Measurements from ENCODE around the gene TRIO. TPM values are rescaled to one million over a fixed set of nuclear protein-coding genes. Genes with fewer than 3 reads are reported as not detected.

The TRIO gene
- total RNA-seq, 1 experiment from 2014 or later: 211 TPM

DNA sequence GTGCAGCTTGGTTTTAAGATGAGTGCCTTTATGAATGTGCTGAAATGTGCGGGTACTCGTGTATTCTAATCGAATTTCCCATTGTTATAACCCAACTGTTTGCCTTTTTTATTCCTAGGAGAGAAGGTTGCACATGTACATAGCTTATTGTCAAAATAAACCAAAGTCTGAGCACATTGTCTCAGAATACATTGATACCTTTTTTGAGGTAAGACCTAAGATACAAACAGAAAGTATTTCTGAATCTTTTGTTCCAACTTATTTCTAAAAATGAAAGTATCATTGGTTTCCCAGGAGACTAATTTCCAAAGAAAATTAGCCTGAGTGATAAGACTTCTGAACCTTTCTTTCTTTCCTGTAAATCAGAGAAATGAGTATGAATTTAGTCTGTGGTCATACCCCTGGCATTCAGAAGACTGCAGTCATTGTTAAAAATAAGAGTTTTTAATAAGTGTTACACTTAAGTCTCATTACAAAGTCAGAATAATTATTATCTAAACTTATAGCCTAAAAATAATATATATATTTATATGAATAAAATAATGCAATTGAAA is 336.1 kb downstream of the TRIO start:
- no peak for DNase-seq
- no peaks in the 10 kb centered on the region for H4K20me1 ChIP-seq (ENCODE audit: low read length)
- no TSS peak for BruUV-seq (replicated peaks)
- H3K9ac ChIP-seq (ENCODE audit: low read length): no peak overlapping the region
- H3K27ac ChIP-seq (ENCODE audit: low read length): no peak overlapping the region
- no peak overlapping the region for H3K4me3 ChIP-seq (ENCODE audit: low read length)
- H3K79me2 ChIP-seq (ENCODE audit: low read length): no peaks in the 10 kb centered on the region
- intact Hi-C loops (cut with micrococcal nuclease): loop anchor here (10.0 kb wide), 1 partner anchor 166 kb away; no protein-coding TSS in a partner anchor
- no peak for ATAC-seq
- no peaks in the 10 kb centered on the region for H3K9me2 ChIP-seq (replicated peaks; ENCODE audit: low read length)
- H3K4me2 ChIP-seq (ENCODE audit: low read length): no peak overlapping the region
- POLR2A ChIA-PET (ENCODE audit: unreplicated experiment): no interaction called here
- CTCF ChIA-PET: no interaction called here
- H3K27me3 ChIP-seq (ENCODE audit: low read length): no peaks in the 10 kb centered on the region
- no peak for TF ChIP-seq EZH2 (IDR thresholded peaks at IDR 0.05; ENCODE audit: low read length, unreplicated experiment)
- no peak for TF ChIP-seq EZH2phosphoT487 (IDR thresholded peaks at IDR 0.05; ENCODE audit: borderline replicate concordance, low read length)
- TF ChIP-seq, protein P1, sequence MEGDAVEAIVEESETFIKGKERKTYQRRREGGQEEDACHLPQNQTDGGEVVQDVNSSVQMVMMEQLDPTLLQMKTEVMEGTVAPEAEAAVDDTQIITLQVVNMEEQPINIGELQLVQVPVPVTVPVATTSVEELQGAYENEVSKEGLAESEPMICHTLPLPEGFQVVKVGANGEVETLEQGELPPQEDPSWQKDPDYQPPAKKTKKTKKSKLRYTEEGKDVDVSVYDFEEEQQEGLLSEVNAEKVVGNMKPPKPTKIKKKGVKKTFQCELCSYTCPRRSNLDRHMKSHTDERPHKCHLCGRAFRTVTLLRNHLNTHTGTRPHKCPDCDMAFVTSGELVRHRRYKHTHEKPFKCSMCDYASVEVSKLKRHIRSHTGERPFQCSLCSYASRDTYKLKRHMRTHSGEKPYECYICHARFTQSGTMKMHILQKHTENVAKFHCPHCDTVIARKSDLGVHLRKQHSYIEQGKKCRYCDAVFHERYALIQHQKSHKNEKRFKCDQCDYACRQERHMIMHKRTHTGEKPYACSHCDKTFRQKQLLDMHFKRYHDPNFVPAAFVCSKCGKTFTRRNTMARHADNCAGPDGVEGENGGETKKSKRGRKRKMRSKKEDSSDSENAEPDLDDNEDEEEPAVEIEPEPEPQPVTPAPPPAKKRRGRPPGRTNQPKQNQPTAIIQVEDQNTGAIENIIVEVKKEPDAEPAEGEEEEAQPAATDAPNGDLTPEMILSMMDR (conservative IDR thresholded peaks at IDR 0.05; ENCODE audit: low read depth, low read length): no peak
- H3F3A ChIP-seq (ENCODE audit: low read length, unreplicated experiment): peaks cover 6% of the 10 kb centered on the region
- H3K9me3 ChIP-seq (ENCODE audit: low read length): no peaks in the 10 kb centered on the region
- H3K4me1 ChIP-seq (ENCODE audit: insufficient read depth, low read length): peaks cover 36% of the 10 kb centered on the region
- peaks cover 80% of the 10 kb centered on the region for H3K36me3 ChIP-seq (ENCODE audit: low read depth, low read length)
- no peak overlapping the region for H2AFZ ChIP-seq (ENCODE audit: low read length)

DNA sequence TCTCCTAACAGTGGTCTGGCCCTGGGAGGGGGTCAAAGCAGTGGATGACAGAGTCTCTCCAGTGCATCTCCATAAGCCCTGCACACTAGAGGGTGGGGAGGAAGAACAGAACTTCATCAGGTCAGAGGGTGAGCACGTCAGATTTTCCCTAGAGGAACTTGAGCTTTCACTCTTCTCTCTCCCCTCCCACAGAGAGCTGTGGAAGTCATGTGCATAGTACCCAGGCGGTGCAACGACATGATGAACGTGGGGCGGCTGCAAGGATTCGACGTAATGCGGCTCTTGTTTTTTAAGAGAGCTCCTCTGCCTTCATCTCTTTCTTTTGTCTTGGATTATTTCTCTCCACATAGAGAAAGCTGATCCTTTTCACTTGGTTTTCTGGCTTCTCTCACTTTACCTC is 338.2 kb downstream of the TRIO start:
- no peaks in the 10 kb centered on the region for H3K9me3 ChIP-seq (ENCODE audit: low read length)
- no peaks in the 10 kb centered on the region for H3K27me3 ChIP-seq (ENCODE audit: low read length)
- intact Hi-C loops (cut with micrococcal nuclease): no loop called here
- H2AFZ ChIP-seq (ENCODE audit: low read length): no peak overlapping the region
- ChIA-PET CTCF (no interaction called here), POLR2A (ENCODE audit: unreplicated experiment) (interaction anchor here (0.7 kb wide), 1 partner anchor 19 kb away, joined by 4 read pairs; no protein-coding TSS in a partner anchor)
- peaks cover under 1% of the 10 kb centered on the region for H3F3A ChIP-seq (ENCODE audit: low read length, unreplicated experiment)
- no peaks in the 10 kb centered on the region for H3K9me2 ChIP-seq (replicated peaks; ENCODE audit: low read length)
- ATAC-seq: no peak
- H3K36me3 ChIP-seq (ENCODE audit: low read depth, low read length): peaks cover 76% of the 10 kb centered on the region
- no peak overlapping the region for H3K4me2 ChIP-seq (ENCODE audit: low read length)
- H4K20me1 ChIP-seq (ENCODE audit: low read length): no peaks in the 10 kb centered on the region
- DNase-seq: no peak
- no peak overlapping the region for H3K9ac ChIP-seq (ENCODE audit: low read length)
- no peak overlapping the region for H3K4me3 ChIP-seq (ENCODE audit: low read length)
- TF ChIP-seq, protein P1 (conservative IDR thresholded peaks at IDR 0.05; ENCODE audit: low read depth, low read length): no peak
- TF ChIP-seq EZH2 (IDR thresholded peaks at IDR 0.05; ENCODE audit: low read length, unreplicated experiment): no peak
- no peak for TF ChIP-seq EZH2phosphoT487 (IDR thresholded peaks at IDR 0.05; ENCODE audit: borderline replicate concordance, low read length)
- BruUV-seq (replicated peaks): no TSS peak
- H3K4me1 ChIP-seq (ENCODE audit: insufficient read depth, low read length): peaks cover 15% of the 10 kb centered on the region
- H3K79me2 ChIP-seq (ENCODE audit: low read length): no peaks in the 10 kb centered on the region
- no peak overlapping the region for H3K27ac ChIP-seq (ENCODE audit: low read length)

DNA sequence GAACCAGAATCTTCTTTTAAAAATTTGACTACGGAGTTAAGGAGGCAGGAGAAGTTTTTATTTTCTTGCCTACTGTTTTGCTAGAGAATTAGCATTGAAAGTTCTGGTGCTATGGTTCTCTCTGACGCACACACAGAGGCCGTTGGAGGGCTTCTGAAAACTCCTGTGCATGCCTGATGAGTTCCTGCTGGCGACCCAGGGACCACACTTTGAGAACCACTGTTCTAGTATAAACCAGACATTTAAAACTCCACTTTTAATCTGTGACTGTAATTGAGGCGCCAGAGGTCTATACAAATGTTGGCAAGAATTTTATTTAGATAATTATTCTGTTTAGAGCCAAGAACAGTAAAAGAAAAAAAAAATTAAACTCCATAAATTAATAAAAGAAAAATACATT is 338.9 kb downstream of the TRIO start:
- ATAC-seq (no peak), DNase-seq (no peak)
- H3K79me2 ChIP-seq (ENCODE audit: low read length): no peaks in the 10 kb centered on the region
- no peak overlapping the region for H3K9ac ChIP-seq (ENCODE audit: low read length)
- BruUV-seq (replicated peaks): no TSS peak
- H3K4me2 ChIP-seq (ENCODE audit: low read length): no peak overlapping the region
- H3K4me3 ChIP-seq (ENCODE audit: low read length): no peak overlapping the region
- H3K9me3 ChIP-seq (ENCODE audit: low read length): no peaks in the 10 kb centered on the region
- TF ChIP-seq EZH2phosphoT487 (IDR thresholded peaks at IDR 0.05; ENCODE audit: borderline replicate concordance, low read length): no peak
- no peak for TF ChIP-seq EZH2 (IDR thresholded peaks at IDR 0.05; ENCODE audit: low read length, unreplicated experiment)
- TF ChIP-seq, protein P1 (conservative IDR thresholded peaks at IDR 0.05; ENCODE audit: low read depth, low read length): no peak
- intact Hi-C loops (cut with micrococcal nuclease): no loop called here
- H3K27me3 ChIP-seq (ENCODE audit: low read length): no peaks in the 10 kb centered on the region
- no peak overlapping the region for H2AFZ ChIP-seq (ENCODE audit: low read length)
- peaks cover 82% of the 10 kb centered on the region for H3K36me3 ChIP-seq (ENCODE audit: low read depth, low read length)
- no peaks in the 10 kb centered on the region for H3F3A ChIP-seq (ENCODE audit: low read length, unreplicated experiment)
- CTCF ChIA-PET: no interaction called here
- H3K27ac ChIP-seq (ENCODE audit: low read length): no peak overlapping the region
- POLR2A ChIA-PET (ENCODE audit: unreplicated experiment): interaction anchor here (0.7 kb wide), 1 partner anchor 20 kb away, joined by 4 read pairs; no protein-coding TSS in a partner anchor
- no peaks in the 10 kb centered on the region for H4K20me1 ChIP-seq (ENCODE audit: low read length)
- H3K9me2 ChIP-seq (replicated peaks; ENCODE audit: low read length): no peaks in the 10 kb centered on the region
- H3K4me1 ChIP-seq (ENCODE audit: insufficient read depth, low read length): peaks cover 9% of the 10 kb centered on the region
